Vagina (tissue), 2 donors: Measurements from ENCODE around the gene EIF5AL1.
"Not testable (repeated sequence)": the region's sequence is repeated elsewhere in the genome, so short reads cannot be mapped to it uniquely, and the experiment has no call there.

ENCODE experiments used
- POLR2A ChIP-seq, 2 donors: fragments of 450-650 bp; IDR thresholded peaks; one replicate each; pipeline ENCODE4 v1.6.1; 2017; ENCODE audit warnings: antibody characterized with exemption in 2 of 2, mild to moderate bottlenecking in 2 of 2, moderate library complexity in 2 of 2
- POLR2AphosphoS5 ChIP-seq, 2 donors: sonication (generic); formaldehyde crosslinking; IDR thresholded peaks; one replicate each; pipeline ENCODE4 v1.9.0; 2017; ENCODE audit warnings: antibody characterized with exemption in 2 of 2, mild to moderate bottlenecking in 2 of 2, low read depth in 1 of 2; ENCODE audit not compliant: insufficient read depth in 1 of 2
- TF ChIP-seq, protein P1 (sequence below), 3 experiments: fragments of 450-650 bp in 2 of 3; fragments of 200-600 bp in 1 of 3; sonication (generic) in 1 of 3; IDR thresholded peaks; one replicate each; pipeline ENCODE4 v1.5.1; 2017 to 2019; ENCODE audit warnings: antibody characterized with exemption in 3 of 3, mild to moderate bottlenecking in 2 of 3, moderate library complexity in 2 of 3

DNA sequence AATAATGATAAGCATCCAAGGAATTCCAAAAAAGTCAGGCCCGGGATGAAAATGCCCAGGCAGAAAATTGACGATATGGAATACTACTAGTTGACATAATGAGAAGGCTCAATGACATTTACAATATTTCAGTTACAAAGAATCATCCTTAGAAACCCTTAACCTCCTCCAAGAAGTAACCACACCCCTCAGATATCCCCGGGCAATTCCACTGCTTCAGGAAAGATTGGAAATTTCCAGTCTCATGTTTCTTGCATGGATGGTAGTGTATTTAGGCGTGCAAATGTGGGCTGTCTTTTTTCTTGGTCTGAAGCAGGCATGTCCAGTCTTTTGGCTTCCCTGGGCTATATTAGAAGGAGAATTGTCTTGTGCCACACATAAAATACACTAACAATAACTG, 5.2 kb downstream of the EIF5AL1 start:
- TF ChIP-seq, protein P1, sequence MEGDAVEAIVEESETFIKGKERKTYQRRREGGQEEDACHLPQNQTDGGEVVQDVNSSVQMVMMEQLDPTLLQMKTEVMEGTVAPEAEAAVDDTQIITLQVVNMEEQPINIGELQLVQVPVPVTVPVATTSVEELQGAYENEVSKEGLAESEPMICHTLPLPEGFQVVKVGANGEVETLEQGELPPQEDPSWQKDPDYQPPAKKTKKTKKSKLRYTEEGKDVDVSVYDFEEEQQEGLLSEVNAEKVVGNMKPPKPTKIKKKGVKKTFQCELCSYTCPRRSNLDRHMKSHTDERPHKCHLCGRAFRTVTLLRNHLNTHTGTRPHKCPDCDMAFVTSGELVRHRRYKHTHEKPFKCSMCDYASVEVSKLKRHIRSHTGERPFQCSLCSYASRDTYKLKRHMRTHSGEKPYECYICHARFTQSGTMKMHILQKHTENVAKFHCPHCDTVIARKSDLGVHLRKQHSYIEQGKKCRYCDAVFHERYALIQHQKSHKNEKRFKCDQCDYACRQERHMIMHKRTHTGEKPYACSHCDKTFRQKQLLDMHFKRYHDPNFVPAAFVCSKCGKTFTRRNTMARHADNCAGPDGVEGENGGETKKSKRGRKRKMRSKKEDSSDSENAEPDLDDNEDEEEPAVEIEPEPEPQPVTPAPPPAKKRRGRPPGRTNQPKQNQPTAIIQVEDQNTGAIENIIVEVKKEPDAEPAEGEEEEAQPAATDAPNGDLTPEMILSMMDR (IDR thresholded peaks at IDR 0.05): not testable (repeated sequence)
- not testable (repeated sequence) for TF ChIP-seq POLR2A (IDR thresholded peaks at IDR 0.05); POLR2AphosphoS5 (IDR thresholded peaks at IDR 0.05; ENCODE audit: insufficient read depth in 1 of 2, low read depth in 1 of 2)
